H1 (cell line): ENCODE measurements around the gene DNAH8. TPM values are rescaled to one million over a fixed set of nuclear protein-coding genes. Genes with fewer than 3 reads are reported as not detected.

Experiments used
- CTCF ChIA-PET: fragments of 300-600 bp; sonication (Branson Sonifier 250); formaldehyde crosslinking; loops from one replicate; lab custom pipeline; 2021; ENCODE audit not compliant: partially characterized antibody; lab: Charles Lee
- POLR2A ChIA-PET: fragments of 300-600 bp; sonication (Branson Sonifier 250); formaldehyde crosslinking; loops from one replicate; lab custom pipeline; 2021; ENCODE audit warnings: inconsistent platforms; ENCODE audit not compliant: partially characterized antibody; lab: Charles Lee
- DNase-seq, 2 experiments: peaks; one replicate each; pipeline versions ENCODE4 v3.0.0 to v3.0.0-alpha.2; 2010 to 2022; ENCODE audit warnings: low spot score in 2 of 2, low read depth in 1 of 2, mixed read lengths in 1 of 2
- FAIRE-seq: peaks from 2 replicates; lab custom pipeline; 2011; peaks lifted over from hg19 to GRCh38; lab: Jason Lieb, UNC
- H2AFZ ChIP-seq: 2 replicates; pipeline ENCODE4 v1.8.1; 2012; ENCODE audit warnings: low read length, inconsistent platforms
- H2AK5ac ChIP-seq: 2 replicates; pipeline ENCODE4 v1.6.1; 2013; ENCODE audit warnings: low read depth, low read length
- H2BK120ac ChIP-seq: replicated peaks from 2 replicates; pipeline ENCODE3; 2013; ENCODE audit warnings: low read depth, low read length, inconsistent platforms
- H2BK12ac ChIP-seq: 2 replicates; pipeline ENCODE4 v1.6.1; 2013; ENCODE audit warnings: low read depth, low read length
- H2BK15ac ChIP-seq: 2 replicates; pipeline ENCODE4 v1.6.1; 2013; ENCODE audit warnings: low read length
- H2BK20ac ChIP-seq: 2 replicates; pipeline ENCODE4 v1.6.1; 2013; ENCODE audit warnings: low read length
- H2BK5ac ChIP-seq: 2 replicates; pipeline ENCODE4 v1.6.1; 2013; ENCODE audit warnings: low read depth, low read length
- H3K14ac ChIP-seq: 2 replicates; pipeline ENCODE4 v1.6.1; 2013; ENCODE audit warnings: inconsistent platforms; ENCODE audit not compliant: insufficient read length
- H3K18ac ChIP-seq: 2 replicates; pipeline ENCODE4 v1.6.1; 2013; ENCODE audit warnings: low read length; ENCODE audit errors: extremely low read depth
- H3K23ac ChIP-seq: 2 replicates; pipeline ENCODE4 v1.6.1; 2013; ENCODE audit warnings: inconsistent platforms; ENCODE audit not compliant: insufficient read length
- H3K23me2 ChIP-seq: 2 replicates; pipeline ENCODE4 v1.6.1; 2013; ENCODE audit warnings: low read depth, low read length
- H3K27ac ChIP-seq: 2 replicates; pipeline ENCODE4 v1.6.1; 2011; ENCODE audit warnings: low read depth, low read length, inconsistent platforms
- H3K27me3 ChIP-seq, 4 experiments: replicated peaks in 1 of 4; 1 replicate in 1 of 4; 2 replicates in 3 of 4; pipeline versions ENCODE4 v1.6.1 to v1.8.1; 2011 to 2013; ENCODE audit warnings: low read length in 3 of 4, mild to moderate bottlenecking in 3 of 4, inconsistent platforms in 2 of 4, mixed read lengths in 2 of 4, moderate library complexity in 1 of 4; ENCODE audit not compliant: control insufficient read depth in 3 of 4, insufficient read depth in 3 of 4; ENCODE audit errors: extremely low read depth in 1 of 4
- H3K36me3 ChIP-seq, 4 experiments: 2 replicates each; pipeline versions ENCODE4 v1.6.1 to v1.8.1; 2011 to 2013; ENCODE audit warnings: mild to moderate bottlenecking in 4 of 4, low read length in 3 of 4, moderate library complexity in 2 of 4, control low read depth in 1 of 4, inconsistent platforms in 1 of 4; ENCODE audit not compliant: insufficient read depth in 4 of 4, control insufficient read depth in 2 of 4
- H3K4ac ChIP-seq: replicated peaks from 2 replicates; pipeline ENCODE3; 2013; ENCODE audit warnings: low read length, low read depth, mixed read lengths, inconsistent platforms; ENCODE audit not compliant: insufficient read length
- H3K4me1 ChIP-seq, 4 experiments: replicated peaks in 1 of 4; 1 replicate in 1 of 4; 2 replicates in 3 of 4; pipeline versions ENCODE4 v1.6.1 to v1.8.1; 2011 to 2013; ENCODE audit warnings: low read length in 3 of 4, inconsistent platforms in 2 of 4, mixed read lengths in 1 of 4; ENCODE audit not compliant: insufficient read depth in 4 of 4, control insufficient read depth in 3 of 4
- H3K4me2 ChIP-seq, 2 experiments: 2 replicates each; pipeline versions ENCODE4 v1.6.1 to v1.8.1; 2011 to 2013; ENCODE audit warnings: low read depth in 2 of 2, low read length in 2 of 2, control low read depth in 1 of 2, inconsistent platforms in 1 of 2, mild to moderate bottlenecking in 1 of 2; ENCODE audit not compliant: insufficient read depth in 1 of 2
- H3K4me3 ChIP-seq, 4 experiments: fragments of 200-600, 300-600 bp in 1 of 4; sonication (generic), shearing (Covaris generic), sonication (Bioruptor Twin) in 1 of 4; 2 replicates each; pipeline versions ENCODE4 v1.5.1 to v1.8.1; 2011 to 2016; ENCODE audit warnings: low read length in 4 of 4, low read depth in 3 of 4, control low read depth in 2 of 4, inconsistent platforms in 2 of 4, mild to moderate bottlenecking in 2 of 4, mixed read lengths in 1 of 4, moderate library complexity in 1 of 4; ENCODE audit not compliant: insufficient read depth in 2 of 4; ENCODE audit errors: extremely low read depth in 1 of 4
- H3K56ac ChIP-seq: replicated peaks from 2 replicates; pipeline ENCODE3; 2013; ENCODE audit warnings: low read depth, mild to moderate bottlenecking, mixed read lengths, low read length, inconsistent platforms; ENCODE audit not compliant: insufficient read length
- H3K79me1 ChIP-seq: 2 replicates; pipeline ENCODE4 v1.6.1; 2013; ENCODE audit warnings: low read depth, low read length, control low read depth
- H3K79me2 ChIP-seq, 2 experiments: 2 replicates each; pipeline versions ENCODE4 v1.6.1 to v1.8.1; 2012 to 2013; ENCODE audit warnings: low read length in 2 of 2, mild to moderate bottlenecking in 2 of 2, inconsistent platforms in 1 of 2; ENCODE audit not compliant: insufficient read depth in 2 of 2, control insufficient read depth in 1 of 2
- H3K9ac ChIP-seq, 4 experiments: replicated peaks in 1 of 4; 1 replicate in 1 of 4; 2 replicates in 3 of 4; pipeline versions ENCODE4 v1.6.1 to v1.8.1; 2011 to 2013; ENCODE audit warnings: low read depth in 3 of 4, low read length in 3 of 4, control low read depth in 2 of 4, mild to moderate bottlenecking in 2 of 4, moderate library complexity in 2 of 4, inconsistent platforms in 1 of 4; ENCODE audit errors: extremely low read depth in 1 of 4
- H3K9me3 ChIP-seq, 2 experiments: 2 replicates each; pipeline versions ENCODE4 v1.6.1 to v1.8.1; 2012 to 2013; ENCODE audit warnings: mild to moderate bottlenecking in 2 of 2, moderate library complexity in 2 of 2, control low read depth in 1 of 2, inconsistent platforms in 1 of 2, low read depth in 1 of 2, low read length in 1 of 2, mixed read lengths in 1 of 2; ENCODE audit not compliant: insufficient read depth in 2 of 2
- H4K20me1 ChIP-seq, 2 experiments: replicated peaks in 1 of 2; 2 replicates each; pipeline versions ENCODE3 to v1.8.1; 2011 to 2013; ENCODE audit warnings: inconsistent platforms in 2 of 2, low read length in 2 of 2, mild to moderate bottlenecking in 1 of 2; ENCODE audit not compliant: insufficient read depth in 2 of 2, control insufficient read depth in 1 of 2
- H4K5ac ChIP-seq: 2 replicates; pipeline ENCODE4 v1.6.1; 2013; ENCODE audit warnings: low read length, low read depth, mixed read lengths, inconsistent platforms; ENCODE audit not compliant: insufficient read length
- H4K8ac ChIP-seq: 2 replicates; pipeline ENCODE4 v1.8.0; 2013; ENCODE audit warnings: mild to moderate bottlenecking, moderate library complexity, low read length, inconsistent platforms; ENCODE audit not compliant: insufficient read depth; ENCODE audit errors: extremely low read depth
- H4K91ac ChIP-seq: replicated peaks from 2 replicates; pipeline ENCODE3; 2013; ENCODE audit warnings: low read length, mixed read lengths, inconsistent platforms; ENCODE audit not compliant: insufficient read length
- BCL11A ChIP-seq, 2 experiments: IDR thresholded peaks; one replicate each; pipeline ENCODE4 v1.6.1; 2011; ENCODE audit warnings: low read depth in 2 of 2, low read length in 2 of 2, mild to moderate bottlenecking in 2 of 2
- CHD2 ChIP-seq: IDR thresholded peaks from 2 replicates; pipeline ENCODE4 v1.6.1; 2012; ENCODE audit warnings: low read length, improper control_type of control experiment
- CTCF ChIP-seq, 3 experiments: IDR thresholded peaks; 1 replicate in 2 of 3; 2 replicates in 1 of 3; pipeline versions ENCODE4 v1.5.1 to v1.6.1; 2011; ENCODE audit warnings: low read length in 3 of 3, mild to moderate bottlenecking in 3 of 3, inconsistent platforms in 2 of 3, low read depth in 1 of 3, moderate library complexity in 1 of 3; ENCODE audit not compliant: insufficient read depth in 1 of 3; ENCODE audit errors: control extremely low read depth in 1 of 3
- JUN ChIP-seq: IDR thresholded peaks from 2 replicates; pipeline ENCODE4 v1.6.1; 2011; ENCODE audit warnings: low read depth, mild to moderate bottlenecking, improper control_type of control experiment, low read length
- KDM1A ChIP-seq: fragments of 200-600, 300-600 bp; sonication (generic); IDR thresholded peaks from 2 replicates; pipeline ENCODE4 v1.7.1; 2016; ENCODE audit warnings: mild to moderate bottlenecking, low read length, borderline replicate concordance
- KDM4A ChIP-seq: IDR thresholded peaks from one replicate; pipeline ENCODE4 v1.7.1; 2012; ENCODE audit warnings: low read depth, mild to moderate bottlenecking, moderate library complexity, low read length, inconsistent platforms; ENCODE audit not compliant: severe bottlenecking
- NRF1 ChIP-seq: IDR thresholded peaks from 2 replicates; pipeline ENCODE4 v1.6.1; 2011; ENCODE audit warnings: mild to moderate bottlenecking, low read depth, low read length, improper control_type of control experiment
- POLR2AphosphoS5 ChIP-seq: IDR thresholded peaks from 2 replicates; pipeline ENCODE4 v1.6.1; 2011; ENCODE audit warnings: low read depth, low read length
- SIN3A ChIP-seq, 2 experiments: IDR thresholded peaks in 1 of 2; conservative IDR thresholded peaks in 1 of 2; 2 replicates each; pipeline ENCODE4 v1.6.1; 2011 to 2012; ENCODE audit warnings: low read length in 2 of 2, improper control_type of control experiment in 1 of 2, low read depth in 1 of 2, mild to moderate bottlenecking in 1 of 2
- YY1 ChIP-seq: IDR thresholded peaks from 2 replicates; pipeline ENCODE4 v1.6.1; 2011; ENCODE audit warnings: low read depth, mild to moderate bottlenecking, low read length
- WGBS, 2 experiments: shearing (Covaris generic) in 1 of 2; methylation state at CpG; one replicate each; pipeline versions ENCODE4 v1.1.6 to v1.1.7; 2013 to 2015; ENCODE audit warnings: low lambda C conversion rate in 2 of 2, mixed read lengths in 2 of 2, inconsistent platforms in 1 of 2, low coverage in 1 of 2, missing lambda C conversion rate in 1 of 2; ENCODE audit not compliant: insufficient replicate concordance in 2 of 2, insufficient coverage in 1 of 2, insufficient read length in 1 of 2; ENCODE audit errors: extremely low coverage in 1 of 2, missing lambda C conversion rate in 1 of 2; 5-methylcytosine and 5-hydroxymethylcytosine counted together
- polyA plus RNA-seq, 7 experiments: library from polyadenylated mRNA; depleted of rRNA in 3 of 7; stranded (reverse) in 5 of 7; unstranded in 2 of 7; fragments of >200 nt in 5 of 7; fragments of 200-250 nt in 2 of 7; gene quantifications; 1 replicate in 5 of 7; 2 replicates in 1 of 7; 4 replicates in 1 of 7; pipeline versions ENCODE4 v1.2.1 to v1.2.3, GENCODE V29; 2011 to 2013; ENCODE audit warnings: missing spikeins in 2 of 7, mixed read lengths in 2 of 7
- total RNA-seq: library from RNA; stranded (reverse); fragmentation: NEBNext Ultra II Directional; extraction: Animal tissue kit (Norgen Biotek cat#: 25700); gene quantifications from 2 replicates; pipeline ENCODE4 v1.2.1, GENCODE V29; 2021

Gene DNAH8
- total and polyA plus RNA-seq, 2 of the 8 experiments (the other 6 are each of a cell fraction or from before 2014, with no cell fraction given) = under 0.01 TPM; not detected in 1

- Histone ChIP-seq H3K36me3 (no peaks in the 10 kb centered on the region), H3K4me2 (no peak overlapping the region; a peak in 1 of 4 replicates), H3K23ac (no peak overlapping the region), H2BK120ac (no peak overlapping the region), H2BK12ac (no peak overlapping the region), H4K91ac (no peak overlapping the region), H2BK20ac (no peak overlapping the region), H3K27ac (no peak overlapping the region), H3K79me2 (no peaks in the 10 kb centered on the region), H2BK5ac (no peak overlapping the region), H3K14ac (no peak overlapping the region), H3K4me1 (peaks cover 0 to 18% (median 5%) of the 10 kb centered on the region in 4 experiments; a peak in 6 of 7 replicates), H3K56ac (no peak overlapping the region), H3K9ac (no peak overlapping the region), H3K4ac (no peak overlapping the region), H3K79me1 (0 out of 2 replicates have a peak, but pooled peaks cover 2% of the 10 kb centered on the region), H3K4me3 (no peak overlapping the region), H3K27me3 (peaks cover 3 to 39% (median 33%) of the 10 kb centered on the region in 4 experiments), H2AFZ (no peak overlapping the region), H2BK15ac (no peak overlapping the region), H4K5ac (no peak overlapping the region), H3K9me3 (no peaks in the 10 kb centered on the region), H3K18ac (no peak overlapping the region), H3K23me2 (peaks cover 10% of the 10 kb centered on the region; the same call in 1 of the 2 replicates), H2AK5ac (no peak overlapping the region), H4K8ac (no peak overlapping the region), H4K20me1 (peaks cover 3 to 9% of the 10 kb centered on the region in 2 experiments)
- CTCF ChIA-PET = interaction anchor here (0.8 to 2.5 kb wide), 11 partner anchors 10 to 54 kb away, joined by 3 to 14 read pairs (median 3); no protein-coding TSS in a partner anchor
- 93% methylated on average over 4 of the region's 5 CpGs; no CpG with 5 or more reads in 1 of the 2 experiments for WGBS, 2 experiments
- POLR2A ChIA-PET = interaction anchor here (1.0 to 1.5 kb wide), 5 partner anchors 14 to 275 kb away, joined by 3 read pairs; partner anchors contain the start of gene SAYSD1
- FAIRE-seq = no peak
- DNase-seq = no peak
- no peak for TF ChIP-seq YY1
- no peak for TF ChIP-seq BCL11A (IDR thresholded peaks at IDR 0.05; ENCODE audit: low read depth in 2 of 2, low read length in 2 of 2)
- TF ChIP-seq POLR2AphosphoS5 = no peak
- TF ChIP-seq SIN3A (conservative IDR thresholded peaks at IDR 0.05 in 1 of 2, IDR thresholded peaks at IDR 0.05 in 1 of 2; ENCODE audit: low read depth in 1 of 2, low read length in 2 of 2) = no peak
- TF ChIP-seq KDM4A = no peak
- TF ChIP-seq CHD2 = no peak
- TF ChIP-seq KDM1A = no peak
- TF ChIP-seq JUN = no peak
- TF ChIP-seq CTCF (IDR thresholded peaks at IDR 0.05; ENCODE audit: control extremely low read depth in 1 of 3, insufficient read depth in 1 of 3, low read depth in 1 of 3, low read length in 3 of 3) = no peak
- TF ChIP-seq NRF1 = no peak
Measured at GRCh38 chr6:39050453-39051112, 335.5 kb downstream of the DNAH8 start.
